Measurements from ENCODE around the gene PDE8B. TPM values are rescaled to one million over a fixed set of nuclear protein-coding genes. Genes with fewer than 3 reads are reported as not detected.

PDE8B gene
- polyA plus RNA-seq, 1 of the 3 experiments (the other 2 are of a cell fraction): not detected

- no peak for TF ChIP-seq JUND (IDR thresholded peaks at IDR 0.05)
- no peak for TF ChIP-seq ZBTB33 (IDR thresholded peaks at IDR 0.05; ENCODE audit: borderline replicate concordance, low read depth)
- no peak for TF ChIP-seq FOSL2 (IDR thresholded peaks at IDR 0.05; ENCODE audit: borderline replicate concordance, low read depth)
- TF ChIP-seq FOXM1 (IDR thresholded peaks at IDR 0.05; ENCODE audit: low read depth): no peak
- no peak for TF ChIP-seq SIN3A (IDR thresholded peaks at IDR 0.05; ENCODE audit: borderline replicate concordance, low read depth, low read length)
- TF ChIP-seq RCOR1 (IDR thresholded peaks at IDR 0.05; ENCODE audit: low read length): no peak
- TF ChIP-seq EP300 (IDR thresholded peaks at IDR 0.05; ENCODE audit: borderline replicate concordance in 1 of 2, low read depth in 1 of 2, low read length in 1 of 2): no peak
- Histone ChIP-seq H3K9ac (no peak overlapping the region), H3K9me2 (no peaks in the 10 kb centered on the region), H3K27ac (ENCODE audit: low read depth in 2 of 2, low read length in 1 of 2) (no peak overlapping the region; a peak in 1 of 4 replicates), H3K79me2 (ENCODE audit: insufficient read depth) (no peaks in the 10 kb centered on the region), H3K27me3 (ENCODE audit: insufficient read depth) (no peaks in the 10 kb centered on the region; the same call in 1 of the 2 replicates), H3K4me2 (no peak overlapping the region), H3F3A (replicated peaks; ENCODE audit: insufficient read depth) (peaks cover 4% of the 10 kb centered on the region), H3K9me3 (no peaks in the 10 kb centered on the region), H3K4me1 (ENCODE audit: control insufficient read depth in 1 of 2, insufficient read depth in 2 of 2, low read depth in 1 of 2, low read length in 1 of 2) (peaks cover 0 to 24% of the 10 kb centered on the region in 2 experiments; a peak in 1 of 4 replicates), H2AFZ (ENCODE audit: low read depth) (no peak overlapping the region), H3K4me3 (ENCODE audit: low read depth in 2 of 2, low read length in 1 of 2) (no peak overlapping the region), H4K20me1 (ENCODE audit: insufficient read depth) (no peaks in the 10 kb centered on the region), H3K36me3 (replicated peaks in 1 of 2; ENCODE audit: control insufficient read depth in 1 of 2, insufficient read depth in 2 of 2, low read length in 1 of 2) (no peaks in the 10 kb centered on the region)
- WGBS (ENCODE audit: low lambda C conversion rate): 75% methylated on average over 5 of the region's 5 CpGs
- ChIA-PET POLR2A (no interaction called here), CTCF (no interaction called here)
- peak; percentile 18 for DNase-seq
Measured at GRCh38 chr5:77302247-77302646, 91.8 kb downstream of the PDE8B start.

GRCh38 chr5:77302653-77303052 is 92.2 kb downstream of the PDE8B start:
- POLR2A ChIA-PET: no interaction called here
- Histone ChIP-seq H3K36me3 (replicated peaks in 1 of 2; ENCODE audit: control insufficient read depth in 1 of 2, insufficient read depth in 2 of 2, low read length in 1 of 2) (no peaks in the 10 kb centered on the region), H3K9me3 (no peaks in the 10 kb centered on the region), H3K9me2 (no peaks in the 10 kb centered on the region), H3K9ac (no peak overlapping the region), H3K4me1 (ENCODE audit: control insufficient read depth in 1 of 2, insufficient read depth in 2 of 2, low read depth in 1 of 2, low read length in 1 of 2) (peaks cover 0 to 26% of the 10 kb centered on the region in 2 experiments; a peak in 1 of 4 replicates), H2AFZ (ENCODE audit: low read depth) (no peak overlapping the region), H3K4me3 (ENCODE audit: low read depth in 2 of 2, low read length in 1 of 2) (no peak overlapping the region), H3K4me2 (no peak overlapping the region), H4K20me1 (ENCODE audit: insufficient read depth) (no peaks in the 10 kb centered on the region), H3K27me3 (ENCODE audit: insufficient read depth) (no peaks in the 10 kb centered on the region; the same call in 1 of the 2 replicates), H3K27ac (ENCODE audit: low read depth in 2 of 2, low read length in 1 of 2) (no peak overlapping the region), H3K79me2 (ENCODE audit: insufficient read depth) (no peaks in the 10 kb centered on the region), H3F3A (replicated peaks; ENCODE audit: insufficient read depth) (peaks cover 4% of the 10 kb centered on the region)
- TF ChIP-seq NFIC (IDR thresholded peaks at IDR 0.05; ENCODE audit: borderline replicate concordance): no peak
- no peak for TF ChIP-seq USF2 (IDR thresholded peaks at IDR 0.05; ENCODE audit: borderline replicate concordance, low read depth, low read length)
- no peak for TF ChIP-seq SMC3 (IDR thresholded peaks at IDR 0.05; ENCODE audit: low read depth, low read length)
- TF ChIP-seq MAX (IDR thresholded peaks at IDR 0.05; ENCODE audit: low read depth): no peak
- no peak for TF ChIP-seq EZH2phosphoT487 (IDR thresholded peaks at IDR 0.05; ENCODE audit: borderline replicate concordance, low read depth)
- no peak for TF ChIP-seq RXRA (IDR thresholded peaks at IDR 0.05; ENCODE audit: borderline replicate concordance, low read depth)
- TF ChIP-seq RFX5 (IDR thresholded peaks at IDR 0.05; ENCODE audit: low read length): no peak
- TF ChIP-seq FOSL2 (IDR thresholded peaks at IDR 0.05; ENCODE audit: borderline replicate concordance, low read depth): no peak
- TF ChIP-seq ELF1 (IDR thresholded peaks at IDR 0.05): no peak
- no peak for TF ChIP-seq JUND (IDR thresholded peaks at IDR 0.05)
- no peak for TF ChIP-seq CHD2 (IDR thresholded peaks at IDR 0.05; ENCODE audit: low read length, partially characterized antibody)
- no peak for TF ChIP-seq TCF12 (IDR thresholded peaks at IDR 0.05)
- no peak for TF ChIP-seq YY1 (IDR thresholded peaks at IDR 0.05; ENCODE audit: low read depth)
- TF ChIP-seq ZBTB33 (IDR thresholded peaks at IDR 0.05; ENCODE audit: borderline replicate concordance, low read depth): no peak
- TF ChIP-seq TEAD4 (IDR thresholded peaks at IDR 0.05; ENCODE audit: borderline replicate concordance, insufficient read depth): no peak
- no peak for DNase-seq
- WGBS (ENCODE audit: low lambda C conversion rate): 72% methylated on average over 3 of the region's 3 CpGs
- CTCF ChIA-PET: no interaction called here

Measured in SK-N-SH (cell line).